Esophagus (tissue), 2 donors: ENCODE measurements around the gene RIMKLA. TPM values are rescaled to one million over a fixed set of nuclear protein-coding genes. Genes with fewer than 3 reads are reported as not detected.
A peak's percentile ranks its signal among the peaks of the same experiment; 100 is the strongest.

ENCODE experiments used
- H3K27ac ChIP-seq, 2 donors: one replicate each; pipeline ENCODE4 v1.5.1; 2013; ENCODE audit warnings: low read depth in 2 of 2, mild to moderate bottlenecking in 2 of 2, inconsistent platforms in 1 of 2, low read length in 1 of 2, moderate library complexity in 1 of 2
- H3K27me3 ChIP-seq, 2 donors: one replicate each; pipeline ENCODE4 v1.6.1; 2013; ENCODE audit warnings: low read length in 2 of 2, control low read depth in 1 of 2, mild to moderate bottlenecking in 1 of 2; ENCODE audit not compliant: insufficient read depth in 2 of 2, control insufficient read depth in 1 of 2
- H3K36me3 ChIP-seq, 2 donors: one replicate each; pipeline ENCODE4 v1.6.1; 2013; ENCODE audit warnings: low read length in 1 of 2; ENCODE audit not compliant: control insufficient read depth in 2 of 2, insufficient read depth in 2 of 2
- H3K4me1 ChIP-seq, 2 donors: one replicate each; pipeline ENCODE4 v1.6.1; 2013; ENCODE audit warnings: low read length in 1 of 2; ENCODE audit not compliant: control insufficient read depth in 2 of 2, insufficient read depth in 2 of 2
- H3K4me3 ChIP-seq, 2 donors: one replicate each; pipeline ENCODE4 v1.5.1; 2013; ENCODE audit warnings: low read length in 2 of 2, mild to moderate bottlenecking in 2 of 2, low read depth in 1 of 2, moderate library complexity in 1 of 2
- H3K9me3 ChIP-seq, 2 donors: one replicate each; pipeline ENCODE4 v1.6.1; 2013; ENCODE audit warnings: mild to moderate bottlenecking in 2 of 2, low read depth in 1 of 2, low read length in 1 of 2, moderate library complexity in 1 of 2; ENCODE audit not compliant: control insufficient read depth in 2 of 2, insufficient read depth in 1 of 2
- WGBS, 2 donors: extraction: QIAGEN DNeasy Blood & Tissue Kit; methylation state at CpG; one replicate each; pipeline ENCODE4 v1.1.7; 2013; 5-methylcytosine and 5-hydroxymethylcytosine counted together
- polyA plus RNA-seq, 2 donors: library from polyadenylated mRNA; stranded (reverse); fragments of 200-250 nt; gene quantifications; one replicate each; pipeline ENCODE4 v1.2.3, GENCODE V29; 2013
- donor health status: healthy with polysubstance abuse.
- donor health status: Bipolar disorder and iron deficiency.

The RIMKLA gene
- polyA plus RNA-seq: under 1 TPM; 0.06 to 0.12 TPM

- WGBS, 2 donors: 1% methylated on average over 82 to 101 of the region's 101 CpGs
- no peaks in the 10 kb centered on the region for H3K36me3 ChIP-seq
- peak within 1 kb of the TSS; percentile 52 to 59 for H3K4me3 ChIP-seq
- H3K27ac ChIP-seq: no peak within 1 kb of the TSS
- H3K9me3 ChIP-seq: no peaks in the 10 kb centered on the region
- peaks cover 4 to 5% of the 10 kb centered on the region in 2 donors for H3K27me3 ChIP-seq
- H3K4me1 ChIP-seq: peaks cover 0 to 7% of the 10 kb centered on the region in 2 donors
Observed at GRCh38 chr1:42380586-42381279, at the start of gene RIMKLA. TSS of gene RIMKLA (plus strand) at chr1:42380792. CDS start at chr1:42380935, 143 bp downstream.

- H3K36me3 ChIP-seq: no peaks in the 10 kb centered on the region
- peaks cover 0 to 2% of the 10 kb centered on the region in 2 donors for H3K4me1 ChIP-seq
- H3K27ac ChIP-seq: no peak overlapping the region
- H3K27me3 ChIP-seq: no peaks in the 10 kb centered on the region
- WGBS, 2 donors: 71 to 72% methylated on average over 6 of the region's 6 CpGs
- no peaks in the 10 kb centered on the region for H3K9me3 ChIP-seq
- no peak overlapping the region for H3K4me3 ChIP-seq
Observed at GRCh38 chr1:42332877-42333276, 47.7 kb upstream of the RIMKLA start.

GRCh38 chr1:42333662-42334239 is 46.8 kb upstream of the RIMKLA start:
- Histone ChIP-seq H3K36me3 (no peaks in the 10 kb centered on the region), H3K4me3 (peak overlapping the region; percentile 83 to 96), H3K27ac (peak overlapping the region in 1 of 2 donors; percentile 97), H3K27me3 (no peaks in the 10 kb centered on the region), H3K9me3 (no peaks in the 10 kb centered on the region), H3K4me1 (no peaks in the 10 kb centered on the region)
- 4 to 7% methylated on average over 6 of the region's 6 CpGs for WGBS, 2 donors

GRCh38 chr1:42334240-42335049 is 46.1 kb upstream of the RIMKLA start:
- 0 to 1% methylated on average over 44 to 58 of the region's 58 CpGs for WGBS, 2 donors

GRCh38 chr1:42335050-42335808 is 45.4 kb upstream of the RIMKLA start, which contains the start of gene FOXJ3:
TSS of gene FOXJ3 (minus strand) at chr1:42335235. CDS start at chr1:42311093, 24,142 bp downstream.
- H3K4me1 ChIP-seq: no peaks in the 10 kb centered on the region
- H3K9me3 ChIP-seq: no peaks in the 10 kb centered on the region
- WGBS, 2 donors: 0 to 1% methylated on average over 66 to 79 of the region's 79 CpGs
- H3K4me3 ChIP-seq: peak within 1 kb of the TSS; percentile 83 to 96
- H3K27me3 ChIP-seq: no peaks in the 10 kb centered on the region
- H3K27ac ChIP-seq: peak within 1 kb of the TSS; percentile 97 to 98
- no peaks in the 10 kb centered on the region for H3K36me3 ChIP-seq

More at GRCh38 chr1:42334240-42335049, 46.1 kb upstream of the RIMKLA start:
- peak overlapping the region; percentile 83 to 96 for H3K4me3 ChIP-seq
- H3K4me1 ChIP-seq: no peaks in the 10 kb centered on the region
- H3K27me3 ChIP-seq: no peaks in the 10 kb centered on the region
- H3K9me3 ChIP-seq: no peaks in the 10 kb centered on the region
- peak overlapping the region; percentile 90 to 97 for H3K27ac ChIP-seq
- H3K36me3 ChIP-seq: no peaks in the 10 kb centered on the region

- WGBS, 2 donors: 8 to 9% methylated on average over 9 of the region's 9 CpGs
- Histone ChIP-seq H3K27ac (peak overlapping the region; percentile 97 to 98), H3K4me1 (peaks cover 0 to 1% of the 10 kb centered on the region in 2 donors)
Observed at GRCh38 chr1:42335809-42336518, 44.6 kb upstream of the RIMKLA start.

GRCh38 chr1:42336978-42337377 is 43.6 kb upstream of the RIMKLA start:
- 75 to 80% methylated on average over 6 of the region's 6 CpGs for WGBS, 2 donors
- H3K27ac ChIP-seq: no peak overlapping the region

More at GRCh38 chr1:42335809-42336518, 44.6 kb upstream of the RIMKLA start:
- Histone ChIP-seq H3K36me3 (no peaks in the 10 kb centered on the region), H3K9me3 (no peaks in the 10 kb centered on the region), H3K4me3 (peak overlapping the region; percentile 83 to 96), H3K27me3 (no peaks in the 10 kb centered on the region)

GRCh38 chr1:42340093-42340492 is 40.5 kb upstream of the RIMKLA start:
- Histone ChIP-seq H3K9me3 (no peaks in the 10 kb centered on the region), H3K36me3 (no peaks in the 10 kb centered on the region), H3K27me3 (no peaks in the 10 kb centered on the region), H3K27ac (peak overlapping the region in 1 of 2 donors; percentile 47), H3K4me3 (no peak overlapping the region), H3K4me1 (peaks cover 0 to 3% of the 10 kb centered on the region in 2 donors)
- 37 to 42% methylated on average over 2 of the region's 2 CpGs for WGBS, 2 donors

More at GRCh38 chr1:42336978-42337377, 43.6 kb upstream of the RIMKLA start:
- Histone ChIP-seq H3K4me1 (peaks cover 0 to 3% of the 10 kb centered on the region in 2 donors), H3K4me3 (no peak overlapping the region), H3K36me3 (no peaks in the 10 kb centered on the region), H3K27me3 (no peaks in the 10 kb centered on the region), H3K9me3 (no peaks in the 10 kb centered on the region)
